GM18858 (cell line): ENCODE results near the gene SYTL3.

Source experiments
- ATAC-seq: cut with Tn5 transposase; IDR thresholded peaks from one replicate; pipeline ENCODE4 v1.9.1; 2021; ENCODE audit not compliant: unreplicated experiment

Gene SYTL3

GRCh38 chr6:158770533-158771330 is 120.9 kb downstream of the SYTL3 start:
- ATAC-seq = no peak

GRCh38 chr6:158771399-158772152 is 121.7 kb downstream of the SYTL3 start:
- no peak for ATAC-seq

- no peak for ATAC-seq
Observed at GRCh38 chr6:158772172-158772571, 122.3 kb downstream of the SYTL3 start.

- ATAC-seq = no peak
Observed at GRCh38 chr6:158772851-158773371, 123.1 kb downstream of the SYTL3 start.

- ATAC-seq = no peak
Observed at GRCh38 chr6:158773581-158774449, 124.0 kb downstream of the SYTL3 start.

- ATAC-seq = no peak
Observed at GRCh38 chr6:158774717-158775449, 125.0 kb downstream of the SYTL3 start.

- ATAC-seq = no peak
Observed at GRCh38 chr6:158775832-158776231, 126.0 kb downstream of the SYTL3 start.

GRCh38 chr6:158776737-158777136 is 126.9 kb downstream of the SYTL3 start:
- no peak for ATAC-seq

GRCh38 chr6:158777510-158777909 is 127.7 kb downstream of the SYTL3 start:
- no peak for ATAC-seq

GRCh38 chr6:158778005-158778527 is 128.2 kb downstream of the SYTL3 start:
- ATAC-seq = no peak

GRCh38 chr6:158780246-158780884 is 130.5 kb downstream of the SYTL3 start:
- no peak for ATAC-seq

- ATAC-seq = no peak
Observed at GRCh38 chr6:158780988-158781691, 131.3 kb downstream of the SYTL3 start.

- ATAC-seq = no peak
Observed at GRCh38 chr6:158781692-158782373, 132.0 kb downstream of the SYTL3 start.

- no peak for ATAC-seq
Observed at GRCh38 chr6:158782432-158783166, 132.7 kb downstream of the SYTL3 start.

- no peak for ATAC-seq
Observed at GRCh38 chr6:158783167-158783450, 133.3 kb downstream of the SYTL3 start.

- ATAC-seq = no peak
Observed at GRCh38 chr6:158783851-158784250, 134.0 kb downstream of the SYTL3 start.

GRCh38 chr6:158784505-158784904 is 134.7 kb downstream of the SYTL3 start:
- no peak for ATAC-seq

- ATAC-seq = no peak
Observed at GRCh38 chr6:158785036-158785435, 135.2 kb downstream of the SYTL3 start.
